T47D (cell line): ENCODE data around the gene KRTAP4-6.
"Not testable (repeated sequence)": the region's sequence is repeated elsewhere in the genome, so short reads cannot be mapped to it uniquely, and the experiment has no call there.

Experiments used
- DNase-seq, 2 experiments: peaks; one replicate each; pipeline versions ENCODE4 v3.0.0 to v3.0.0-alpha.2; 2011 to 2012; ENCODE audit warnings: low read depth in 1 of 2, low spot score in 1 of 2
- JUND ChIP-seq: IDR thresholded peaks from 2 replicates; pipeline ENCODE4 v1.6.1; 2012; ENCODE audit warnings: low read depth
- in situ Hi-C: cut with HindIII; loops from 2 replicates; pipeline ENCODE4 v1.10.0; 2016; ENCODE audit warnings: low sequenced_read_pairs, low pct_unique_long_range_greater_than_20kb

Gene KRTAP4-6

DNA sequence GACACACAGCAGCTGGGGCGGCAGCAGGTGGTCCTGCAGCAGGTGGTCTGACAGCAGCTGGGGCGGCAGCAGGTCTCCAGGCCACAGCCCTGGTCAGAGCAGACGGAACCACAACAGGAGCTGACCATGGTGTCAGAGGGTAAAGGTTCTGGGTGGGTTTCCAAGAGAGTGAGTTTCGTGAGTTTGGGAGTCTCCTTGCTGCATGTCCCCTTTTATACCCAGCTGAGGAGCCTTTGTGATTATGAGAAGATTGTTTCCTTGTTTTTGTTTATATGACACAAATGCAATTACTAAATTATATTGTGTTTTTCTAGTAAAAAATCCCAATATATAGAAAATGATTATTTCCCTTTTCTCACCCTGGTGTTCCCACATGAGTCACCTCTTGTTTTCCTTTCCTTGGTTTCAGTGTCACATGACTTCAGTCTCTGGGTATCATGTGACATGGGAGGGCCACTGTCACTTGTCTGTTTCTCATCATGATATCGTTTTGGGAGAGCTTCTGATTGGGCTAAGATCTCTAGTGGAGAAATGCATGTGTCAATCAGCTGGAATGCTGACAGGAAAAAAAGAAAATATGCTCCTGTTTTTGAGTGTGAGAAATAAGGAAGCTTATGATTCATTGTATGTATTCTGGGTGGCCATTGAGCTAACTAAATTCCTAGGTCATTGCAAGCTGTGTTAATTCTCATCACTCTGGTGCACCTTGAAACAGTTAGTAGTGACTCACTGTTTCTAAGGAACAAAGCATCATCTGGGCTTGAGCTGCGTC lies at the start of gene KRTAP4-6:
Gene KRTAP4-6 (minus strand): TSS at position 185 of the 772 bp plus-strand sequence. CDS start 57 bp downstream, at position 128.
- in situ Hi-C loops: no loop called here
- no peak for TF ChIP-seq JUND
- no peak for DNase-seq

GRCh38 chr17:41189837-41190318 lies 49.5 kb upstream of the KRTAP4-6 start, which contains the start of gene KRTAP9-1:
Gene KRTAP9-1, plus strand, starts transcription at chr17:41189887. Its CDS starts 0 bp downstream, at chr17:41189887.
- in situ Hi-C loops, DNase-seq: not testable (repeated sequence)

GRCh38 chr17:41186872-41187271 lies 46.5 kb upstream of the KRTAP4-6 start:
- peak in 1 of 2 experiments; percentile 13 for DNase-seq
- no peak for TF ChIP-seq JUND
- in situ Hi-C loops: no loop called here

DNA sequence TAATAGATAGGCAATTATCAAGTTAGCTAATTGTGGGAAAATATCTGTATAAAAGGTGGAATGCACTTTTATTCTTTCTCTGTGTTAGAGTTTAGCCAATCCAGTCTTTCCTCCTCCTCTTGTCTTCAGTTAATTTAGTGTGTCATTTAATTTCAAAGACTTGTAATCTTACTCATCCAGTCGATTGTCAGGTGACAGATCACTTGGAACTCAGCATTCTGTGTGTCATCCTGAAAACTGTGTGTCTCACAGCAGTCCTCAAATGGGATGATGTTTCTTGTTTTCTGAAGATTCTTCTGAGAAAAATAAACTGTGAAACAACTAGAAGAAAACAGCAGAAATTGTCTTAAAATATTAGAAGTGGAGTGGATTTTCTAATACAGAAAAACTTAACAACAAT lies 44.7 kb upstream of the KRTAP4-6 start:
- in situ Hi-C loops: no loop called here

DNA sequence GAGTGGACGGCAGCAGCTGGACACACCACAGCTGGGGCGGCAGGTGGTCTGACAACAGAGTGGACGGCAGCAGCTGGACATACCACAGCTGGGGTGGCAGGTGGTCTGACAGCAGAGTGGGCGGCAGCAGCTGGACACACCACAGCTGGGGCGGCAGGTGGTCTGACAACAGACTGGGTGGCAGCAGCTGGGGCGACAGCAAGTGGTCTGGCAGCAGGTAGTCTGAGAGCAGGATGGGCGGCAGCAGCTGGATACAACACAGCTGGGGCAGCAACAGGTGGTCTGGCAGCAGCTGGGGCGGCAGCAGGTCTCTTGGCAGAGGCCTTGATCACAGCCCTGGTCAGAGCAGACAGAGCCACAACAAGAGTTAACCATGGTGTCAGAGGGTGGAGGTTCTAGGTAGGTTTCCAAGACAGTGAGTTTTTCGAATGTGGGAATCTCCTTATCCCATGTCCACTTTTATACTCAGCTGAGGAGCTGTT lies 44.2 kb upstream of the KRTAP4-6 start, which contains the start of gene KRTAP4-1:
Gene KRTAP4-1 (minus strand): TSS at position 432 of the 482 bp plus-strand sequence. CDS start 57 bp downstream, at position 375.
- no peak for DNase-seq
- in situ Hi-C loops: no loop called here
- no peak for TF ChIP-seq JUND

More for the DNA sequence above, 44.7 kb upstream of the KRTAP4-6 start:
- DNase-seq: no peak
- no peak for TF ChIP-seq JUND

DNA sequence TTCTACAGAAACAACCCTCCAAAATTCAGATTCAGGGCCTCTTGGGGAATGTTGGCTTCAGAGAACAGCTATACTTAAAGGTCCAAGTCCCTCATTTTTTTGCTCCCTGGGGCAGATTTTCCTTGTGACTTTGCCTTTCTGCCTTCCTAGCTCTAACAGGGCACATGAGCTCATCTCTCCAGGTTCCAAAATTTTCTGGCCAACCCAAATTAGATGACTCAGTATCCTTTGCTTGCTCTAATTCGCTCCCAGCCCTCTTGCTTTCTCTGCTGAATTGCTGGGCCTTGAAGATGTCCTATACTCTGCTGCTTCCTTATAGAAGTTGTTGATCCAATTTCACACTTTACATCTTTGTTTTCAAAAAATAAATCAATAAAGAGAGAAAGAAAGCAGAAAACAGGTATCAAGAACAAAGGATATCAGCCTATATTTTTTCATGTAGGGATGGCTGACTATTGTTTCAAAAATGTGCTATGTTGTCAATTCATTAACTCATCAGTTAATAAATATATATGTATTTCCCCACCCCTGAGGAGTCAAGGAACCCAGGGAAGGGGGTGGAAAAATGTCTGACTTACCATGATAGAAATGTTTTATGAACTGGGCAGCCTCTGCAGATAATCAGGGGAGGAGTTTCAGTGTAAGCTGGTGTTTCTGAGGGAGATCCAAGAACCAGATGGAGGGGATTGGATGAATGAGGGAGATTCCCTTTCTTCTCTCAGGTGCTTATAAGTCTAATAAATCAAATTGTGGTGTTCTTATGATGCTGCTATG lies 38.7 kb upstream of the KRTAP4-6 start:
- in situ Hi-C loops: no loop called here
- DNase-seq: no peak
- TF ChIP-seq JUND: no peak

- DNase-seq: no peak
- in situ Hi-C loops: no loop called here
- TF ChIP-seq JUND: no peak
These were observed 38.0 kb upstream of the KRTAP4-6 start for GRCh38 chr17:41178341-41178740.

GRCh38 chr17:41177727-41178271 lies 37.5 kb upstream of the KRTAP4-6 start, which contains the start of gene KRTAP4-2:
Gene KRTAP4-2, minus strand, starts transcription at chr17:41178221. Its CDS starts 57 bp downstream, at chr17:41178164.
- DNase-seq: no peak
- TF ChIP-seq JUND: no peak
- in situ Hi-C loops: no loop called here

DNA sequence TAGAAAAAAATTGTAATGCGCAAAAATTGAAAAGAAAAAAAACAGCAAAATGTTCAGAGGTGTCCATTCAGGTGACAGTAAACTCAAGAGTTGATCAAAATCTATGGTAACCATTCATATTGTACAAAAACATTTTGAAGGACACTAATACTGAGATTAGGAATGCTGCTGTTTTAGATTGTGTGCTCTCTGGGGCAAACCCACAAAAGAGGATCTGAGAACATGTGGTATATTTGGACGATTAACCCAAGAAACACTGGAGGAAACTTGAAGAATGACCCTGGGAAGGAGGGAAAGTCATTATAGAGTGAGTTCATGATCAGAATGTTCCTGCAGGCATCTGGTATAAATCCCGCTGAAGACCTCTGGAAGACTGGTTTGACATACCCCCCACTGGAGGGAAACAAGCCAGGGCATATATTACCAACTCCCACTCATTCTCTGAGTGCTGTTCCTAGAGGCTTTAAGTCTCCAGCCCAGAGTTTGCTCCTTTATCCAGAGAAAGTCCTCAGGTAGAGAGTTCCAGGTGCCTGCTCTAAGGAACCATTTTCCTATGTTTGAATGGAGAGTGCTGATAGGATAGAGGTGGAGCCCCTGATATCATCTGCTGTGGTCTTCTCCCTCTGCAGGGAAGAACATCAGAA lies 36.5 kb upstream of the KRTAP4-6 start:
- TF ChIP-seq JUND: no peak
- in situ Hi-C loops: no loop called here
- no peak for DNase-seq

DNA sequence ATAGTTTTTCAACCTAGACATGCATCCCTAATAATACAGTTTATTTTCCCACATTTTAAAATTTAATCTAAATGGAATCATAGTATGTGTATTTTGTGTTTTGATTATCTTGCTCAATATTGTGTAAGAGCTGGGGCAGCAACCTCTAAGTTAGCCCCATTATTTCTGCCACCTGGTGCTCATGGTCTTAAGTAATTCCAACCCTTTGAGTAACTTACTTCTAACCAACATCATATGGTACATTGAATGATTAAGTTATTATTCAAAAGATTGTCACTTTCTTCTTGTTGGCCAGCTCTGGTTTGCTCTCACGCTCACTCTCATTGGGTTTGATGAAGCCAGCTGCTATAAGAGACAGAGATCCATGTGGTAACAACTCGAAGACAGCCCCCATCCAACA lies 31.5 kb upstream of the KRTAP4-6 start:
- in situ Hi-C loops: no loop called here
- TF ChIP-seq JUND: no peak
- no peak for DNase-seq

DNA sequence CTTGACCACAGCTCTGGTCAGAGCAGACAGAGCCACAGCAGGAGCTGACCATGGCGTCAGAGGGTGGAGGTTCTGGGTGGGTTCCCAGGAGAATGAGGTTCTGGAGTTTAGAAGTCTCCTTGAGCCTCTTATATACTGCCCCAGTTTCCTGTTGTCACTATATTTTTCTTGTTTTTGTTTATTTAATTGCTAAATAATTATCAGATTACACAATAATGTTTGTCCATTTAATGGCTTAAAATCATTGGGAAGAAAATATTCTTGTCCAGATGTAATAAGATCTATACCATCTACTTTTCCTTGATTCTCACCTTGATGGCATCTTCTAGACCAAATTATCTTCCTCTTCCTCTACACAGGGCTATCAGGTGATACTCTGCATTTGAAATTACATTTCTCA lies 27.8 kb upstream of the KRTAP4-6 start, which contains the start of gene KRTAP4-3:
Gene KRTAP4-3 (minus strand): TSS at position 101 of the 400 bp plus-strand sequence. CDS start 49 bp downstream, at position 52.
- DNase-seq: no peak
- no peak for TF ChIP-seq JUND
- in situ Hi-C loops: no loop called here

GRCh38 chr17:41167561-41167960 lies 27.2 kb upstream of the KRTAP4-6 start:
- TF ChIP-seq JUND: no peak

More at GRCh38 chr17:41167561-41167960, 27.2 kb upstream of the KRTAP4-6 start:
- DNase-seq: no peak
- in situ Hi-C loops: no loop called here
